HepG2 (cell line): ENCODE results near the gene EGLN1. TPM values are rescaled to one million over a fixed set of nuclear protein-coding genes. Genes with fewer than 3 reads are reported as not detected.
A peak's percentile ranks its signal among the peaks of the same experiment; 100 is the strongest.

Experiments used
- CENPT ChIP-seq: sonication (generic); formaldehyde crosslinking; IDR thresholded peaks from 2 replicates; pipeline ENCODE4 v1.8.0; 2022; ENCODE audit warnings: low read depth, mild to moderate bottlenecking, moderate library complexity, missing genetic modification reagents
- CHD2 ChIP-seq: IDR thresholded peaks from 2 replicates; pipeline ENCODE4 v1.6.1; 2011; ENCODE audit warnings: low read depth, low read length, improper control_type of control experiment
- GTF2F1 ChIP-seq: fragments of 150-350 bp; IDR thresholded peaks from 2 replicates; pipeline ENCODE4 v1.6.1; 2014; ENCODE audit warnings: low read length
- NFKBIZ ChIP-seq: IDR thresholded peaks from 2 replicates; pipeline ENCODE4 v1.6.1; 2018; ENCODE audit warnings: missing genetic modification reagents, missing compliant biosample characterization
- PHB2 ChIP-seq: fragments of 450-650 bp; IDR thresholded peaks from 2 replicates; pipeline ENCODE4 v1.6.1; 2018; ENCODE audit not compliant: partially characterized antibody
- SAP130 ChIP-seq: IDR thresholded peaks from 2 replicates; pipeline ENCODE4 v1.6.1; 2016; ENCODE audit warnings: low read depth
- SNAPC2 ChIP-seq: sonication (generic); formaldehyde crosslinking; IDR thresholded peaks from 2 replicates; pipeline ENCODE4 v1.8.1; 2022; ENCODE audit warnings: mild to moderate bottlenecking, missing genetic modification reagents
- ZBTB42 ChIP-seq: sonication (generic); formaldehyde crosslinking; IDR thresholded peaks from 2 replicates; pipeline ENCODE4 v1.5.0; 2020; ENCODE audit warnings: mild to moderate bottlenecking, missing genetic modification reagents
- ZFP82 ChIP-seq: sonication (generic); formaldehyde crosslinking; IDR thresholded peaks from 2 replicates; pipeline ENCODE4 v1.5.1; 2020; ENCODE audit warnings: mild to moderate bottlenecking, missing genetic modification reagents, borderline replicate concordance
- ZNF383 ChIP-seq: sonication (generic); formaldehyde crosslinking; IDR thresholded peaks from 2 replicates; pipeline ENCODE4 v1.4.0; 2020; ENCODE audit warnings: missing genetic modification reagents, mild to moderate bottlenecking, borderline replicate concordance
- ZNF552 ChIP-seq: sonication (generic); formaldehyde crosslinking; IDR thresholded peaks from 2 replicates; pipeline ENCODE4 v1.9.0; 2022; ENCODE audit warnings: missing genetic modification reagents, mild to moderate bottlenecking, borderline replicate concordance
- ZNF792 ChIP-seq: IDR thresholded peaks from 2 replicates; pipeline ENCODE4 v1.6.1; 2016
- ZNF878 ChIP-seq: sonication (generic); formaldehyde crosslinking; IDR thresholded peaks from 2 replicates; pipeline ENCODE4 v1.8.1; 2023; ENCODE audit warnings: mild to moderate bottlenecking, missing genetic modification reagents, moderate library complexity
- polyA plus RNA-seq, 8 experiments: library from polyadenylated mRNA; depleted of rRNA in 3 of 8; stranded (reverse) in 7 of 8; unstranded in 1 of 8; fragments of >200 nt; fragmentation: Illumina TruSeq in 4 of 8; extraction: Trizol in 4 of 8; gene quantifications; 2 replicates each; pipeline versions ENCODE4 v1.2.1 to v1.2.3, GENCODE V29; 2011 to 2016; ENCODE audit warnings: low read depth in 4 of 8, missing spikeins in 1 of 8, mixed read lengths in 1 of 8; ENCODE audit not compliant: insufficient read depth in 1 of 8
- total RNA-seq, 5 experiments: library from RNA; depleted of rRNA; stranded (reverse); fragments of >200 nt; fragmentation: Illumina TruSeq; extraction: Trizol; gene quantifications; 2 replicates each; pipeline ENCODE4 v1.2.3, GENCODE V29; 2016; ENCODE audit warnings: low read depth in 1 of 5
- TF ChIP-seq, protein P1 (sequence below), 2 experiments: sonication (generic) in 1 of 2; formaldehyde crosslinking in 1 of 2; IDR thresholded peaks; 2 replicates each; pipeline versions ENCODE4 v1.4.0 to v1.6.1; 2016 to 2020; ENCODE audit warnings: borderline replicate concordance in 1 of 2, low read depth in 1 of 2, mild to moderate bottlenecking in 1 of 2, missing genetic modification reagents in 1 of 2
- TF ChIP-seq, protein P2 (sequence below): IDR thresholded peaks from 2 replicates; pipeline ENCODE4 v1.6.1; 2016; ENCODE audit warnings: missing compliant biosample characterization, missing genetic modification reagents, borderline replicate concordance
- TF ChIP-seq, protein P3 (sequence below), 2 experiments: IDR thresholded peaks; 2 replicates each; pipeline ENCODE4 v1.6.1; 2011 to 2012; ENCODE audit warnings: low read length in 2 of 2, borderline replicate concordance in 1 of 2, low read depth in 1 of 2, mild to moderate bottlenecking in 1 of 2, moderate library complexity in 1 of 2
- TF ChIP-seq, protein P4 (sequence below): conservative IDR thresholded peaks from 2 replicates; pipeline ENCODE4 v1.6.1; 2018; ENCODE audit warnings: missing genetic modification reagents

The EGLN1 gene
- total and polyA plus RNA-seq, 2 of the 13 experiments (the other 11 are each of a cell fraction or from before 2014, with no cell fraction given), result 34.4 to 44.1 TPM

DNA sequence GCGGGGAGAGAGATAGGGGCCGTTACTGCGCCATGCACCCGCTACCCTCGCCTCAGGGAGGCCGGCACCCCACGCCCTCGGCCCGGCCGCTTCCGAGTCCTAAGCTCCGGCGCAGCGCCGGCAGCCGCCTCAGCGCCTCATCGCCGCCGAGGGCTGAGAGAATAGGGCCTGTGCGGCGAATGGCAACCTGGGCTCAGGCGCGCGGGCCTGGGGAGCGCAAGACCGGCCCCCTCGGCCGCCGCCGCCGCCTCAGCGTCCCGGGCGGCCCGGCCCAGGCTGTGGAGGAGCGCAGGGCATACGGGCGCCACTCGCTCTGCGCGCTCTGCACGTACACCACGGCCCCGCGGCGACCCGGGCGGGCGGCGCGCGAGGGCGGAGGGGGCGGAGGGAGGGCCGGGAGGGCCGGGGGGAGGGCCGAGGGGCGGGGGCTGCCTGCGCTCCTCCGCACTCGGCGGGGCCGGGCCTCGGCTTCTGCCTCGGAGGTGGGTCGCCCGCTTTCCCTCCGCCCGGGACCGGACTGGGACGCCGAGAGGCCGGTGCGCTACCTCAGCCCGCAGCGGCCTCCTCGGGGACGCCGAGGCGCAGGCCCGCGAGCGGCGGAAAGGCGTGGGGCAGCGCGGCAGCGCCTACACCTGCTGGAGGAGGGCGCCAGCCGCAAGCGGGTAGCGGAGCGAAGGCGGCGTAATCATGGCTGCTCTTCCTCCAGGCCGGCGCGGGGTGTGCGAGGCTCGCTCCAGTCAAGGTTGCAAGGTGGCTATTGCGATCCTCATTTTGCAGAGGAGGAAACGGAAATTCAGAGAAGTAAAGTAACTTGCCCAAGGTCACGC, at the start of gene EGLN1 (continued):
- TF ChIP-seq PHB2 (no peak), GTF2F1 (no peak), ZBTB42 (CRISPR knock-in tag) (no peak), ZNF383 (CRISPR knock-in tag) (no peak), ZNF878 (CRISPR knock-in tag) (peak; percentile 74; the same call in 1 of the 2 replicates), CENPT (no peak; the same call in 1 of the 2 replicates), SAP130 (CRISPR knock-in tag) (peak; percentile 66), NFKBIZ (peak; percentile 74; the same call in 1 of the 2 replicates), ZNF552 (CRISPR knock-in tag) (no peak), CHD2 (0 out of 2 replicates have a peak, but pooled peaks have one; percentile 25), ZNF792 (CRISPR knock-in tag) (peak; percentile 28; the same call in 1 of the 2 replicates), ZFP82 (no peak), SNAPC2 (CRISPR knock-in tag) (no peak)
- TF ChIP-seq, protein P1, sequence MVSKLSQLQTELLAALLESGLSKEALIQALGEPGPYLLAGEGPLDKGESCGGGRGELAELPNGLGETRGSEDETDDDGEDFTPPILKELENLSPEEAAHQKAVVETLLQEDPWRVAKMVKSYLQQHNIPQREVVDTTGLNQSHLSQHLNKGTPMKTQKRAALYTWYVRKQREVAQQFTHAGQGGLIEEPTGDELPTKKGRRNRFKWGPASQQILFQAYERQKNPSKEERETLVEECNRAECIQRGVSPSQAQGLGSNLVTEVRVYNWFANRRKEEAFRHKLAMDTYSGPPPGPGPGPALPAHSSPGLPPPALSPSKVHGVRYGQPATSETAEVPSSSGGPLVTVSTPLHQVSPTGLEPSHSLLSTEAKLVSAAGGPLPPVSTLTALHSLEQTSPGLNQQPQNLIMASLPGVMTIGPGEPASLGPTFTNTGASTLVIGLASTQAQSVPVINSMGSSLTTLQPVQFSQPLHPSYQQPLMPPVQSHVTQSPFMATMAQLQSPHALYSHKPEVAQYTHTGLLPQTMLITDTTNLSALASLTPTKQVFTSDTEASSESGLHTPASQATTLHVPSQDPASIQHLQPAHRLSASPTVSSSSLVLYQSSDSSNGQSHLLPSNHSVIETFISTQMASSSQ (IDR thresholded peaks at IDR 0.05; ENCODE audit: low read depth), result no peak
- TF ChIP-seq, protein P1 (CRISPR knock-in tag; IDR thresholded peaks at IDR 0.05; ENCODE audit: borderline replicate concordance), result no peak; the same call in 1 of the 2 replicates
- TF ChIP-seq, protein P2, sequence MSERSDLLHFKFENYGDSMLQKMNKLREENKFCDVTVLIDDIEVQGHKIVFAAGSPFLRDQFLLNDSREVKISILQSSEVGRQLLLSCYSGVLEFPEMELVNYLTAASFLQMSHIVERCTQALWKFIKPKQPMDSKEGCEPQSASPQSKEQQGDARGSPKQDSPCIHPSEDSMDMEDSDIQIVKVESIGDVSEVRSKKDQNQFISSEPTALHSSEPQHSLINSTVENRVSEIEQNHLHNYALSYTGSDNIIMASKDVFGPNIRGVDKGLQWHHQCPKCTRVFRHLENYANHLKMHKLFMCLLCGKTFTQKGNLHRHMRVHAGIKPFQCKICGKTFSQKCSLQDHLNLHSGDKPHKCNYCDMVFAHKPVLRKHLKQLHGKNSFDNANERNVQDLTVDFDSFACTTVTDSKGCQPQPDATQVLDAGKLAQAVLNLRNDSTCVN (CRISPR knock-in tag), result peak; percentile 55; the same call in 1 of the 2 replicates
- TF ChIP-seq, protein P3, sequence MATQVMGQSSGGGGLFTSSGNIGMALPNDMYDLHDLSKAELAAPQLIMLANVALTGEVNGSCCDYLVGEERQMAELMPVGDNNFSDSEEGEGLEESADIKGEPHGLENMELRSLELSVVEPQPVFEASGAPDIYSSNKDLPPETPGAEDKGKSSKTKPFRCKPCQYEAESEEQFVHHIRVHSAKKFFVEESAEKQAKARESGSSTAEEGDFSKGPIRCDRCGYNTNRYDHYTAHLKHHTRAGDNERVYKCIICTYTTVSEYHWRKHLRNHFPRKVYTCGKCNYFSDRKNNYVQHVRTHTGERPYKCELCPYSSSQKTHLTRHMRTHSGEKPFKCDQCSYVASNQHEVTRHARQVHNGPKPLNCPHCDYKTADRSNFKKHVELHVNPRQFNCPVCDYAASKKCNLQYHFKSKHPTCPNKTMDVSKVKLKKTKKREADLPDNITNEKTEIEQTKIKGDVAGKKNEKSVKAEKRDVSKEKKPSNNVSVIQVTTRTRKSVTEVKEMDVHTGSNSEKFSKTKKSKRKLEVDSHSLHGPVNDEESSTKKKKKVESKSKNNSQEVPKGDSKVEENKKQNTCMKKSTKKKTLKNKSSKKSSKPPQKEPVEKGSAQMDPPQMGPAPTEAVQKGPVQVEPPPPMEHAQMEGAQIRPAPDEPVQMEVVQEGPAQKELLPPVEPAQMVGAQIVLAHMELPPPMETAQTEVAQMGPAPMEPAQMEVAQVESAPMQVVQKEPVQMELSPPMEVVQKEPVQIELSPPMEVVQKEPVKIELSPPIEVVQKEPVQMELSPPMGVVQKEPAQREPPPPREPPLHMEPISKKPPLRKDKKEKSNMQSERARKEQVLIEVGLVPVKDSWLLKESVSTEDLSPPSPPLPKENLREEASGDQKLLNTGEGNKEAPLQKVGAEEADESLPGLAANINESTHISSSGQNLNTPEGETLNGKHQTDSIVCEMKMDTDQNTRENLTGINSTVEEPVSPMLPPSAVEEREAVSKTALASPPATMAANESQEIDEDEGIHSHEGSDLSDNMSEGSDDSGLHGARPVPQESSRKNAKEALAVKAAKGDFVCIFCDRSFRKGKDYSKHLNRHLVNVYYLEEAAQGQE (IDR thresholded peaks at IDR 0.05; ENCODE audit: borderline replicate concordance in 1 of 2, low read depth in 1 of 2, low read length in 2 of 2), result peak in 1 of 2 experiments; percentile 63; a peak in 1 of 4 replicates
- TF ChIP-seq, protein P4, sequence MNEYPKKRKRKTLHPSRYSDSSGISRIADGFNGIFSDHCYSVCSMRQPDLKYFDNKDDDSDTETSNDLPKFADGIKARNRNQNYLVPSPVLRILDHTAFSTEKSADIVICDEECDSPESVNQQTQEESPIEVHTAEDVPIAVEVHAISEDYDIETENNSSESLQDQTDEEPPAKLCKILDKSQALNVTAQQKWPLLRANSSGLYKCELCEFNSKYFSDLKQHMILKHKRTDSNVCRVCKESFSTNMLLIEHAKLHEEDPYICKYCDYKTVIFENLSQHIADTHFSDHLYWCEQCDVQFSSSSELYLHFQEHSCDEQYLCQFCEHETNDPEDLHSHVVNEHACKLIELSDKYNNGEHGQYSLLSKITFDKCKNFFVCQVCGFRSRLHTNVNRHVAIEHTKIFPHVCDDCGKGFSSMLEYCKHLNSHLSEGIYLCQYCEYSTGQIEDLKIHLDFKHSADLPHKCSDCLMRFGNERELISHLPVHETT, result peak; percentile 90
